GM19452 (cell line): ENCODE measurements around the gene UPK3B.
"Not testable (repeated sequence)": the region's sequence is repeated elsewhere in the genome, so short reads cannot be mapped to it uniquely, and the experiment has no call there.

ENCODE experiments used
- ATAC-seq: cut with Tn5 transposase; IDR thresholded peaks from one replicate; pipeline ENCODE4 v1.9.1; 2021; ENCODE audit not compliant: unreplicated experiment

UPK3B gene

DNA sequence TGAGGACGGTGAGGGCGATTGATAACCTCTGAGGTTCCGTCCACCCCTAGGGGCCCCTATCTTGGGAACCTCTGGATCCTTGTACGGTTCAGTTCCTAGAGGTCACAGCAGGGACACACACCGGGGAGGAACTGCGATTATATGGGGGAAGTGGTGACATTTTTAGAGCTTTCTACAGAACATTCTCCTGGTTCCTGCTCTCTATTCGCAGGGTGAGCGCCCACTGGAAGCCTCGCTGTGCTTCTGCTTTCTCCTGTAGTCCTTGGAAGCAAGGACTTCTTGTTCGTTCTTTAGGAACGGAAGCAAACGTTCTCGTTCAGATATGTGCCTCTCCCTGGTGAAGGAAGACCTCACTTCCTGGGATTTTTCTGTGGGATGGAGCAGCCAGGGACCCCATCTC is 22.4 kb upstream of the UPK3B start:
- not testable (repeated sequence) for ATAC-seq

DNA sequence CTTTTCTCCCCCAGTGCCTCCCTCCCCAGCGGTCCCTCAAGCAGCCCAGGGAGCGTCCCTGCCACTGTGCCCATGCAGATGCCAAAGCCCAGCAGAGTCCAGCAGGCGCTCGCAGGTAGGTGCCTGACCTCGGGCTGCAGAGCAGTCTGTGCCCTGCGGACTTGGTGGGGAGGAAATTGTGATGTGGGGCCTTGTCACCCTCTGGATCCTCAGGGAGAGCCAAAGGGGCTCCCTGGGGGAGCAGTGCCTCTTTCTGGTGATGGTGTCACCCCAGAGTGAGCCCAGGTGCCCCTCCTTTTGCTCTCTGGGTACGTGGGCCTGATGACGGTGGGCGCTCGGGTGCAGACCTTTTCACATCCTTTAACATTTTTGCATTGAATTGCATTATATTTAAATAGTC is 18.2 kb upstream of the UPK3B start:
- not testable (repeated sequence) for ATAC-seq

DNA sequence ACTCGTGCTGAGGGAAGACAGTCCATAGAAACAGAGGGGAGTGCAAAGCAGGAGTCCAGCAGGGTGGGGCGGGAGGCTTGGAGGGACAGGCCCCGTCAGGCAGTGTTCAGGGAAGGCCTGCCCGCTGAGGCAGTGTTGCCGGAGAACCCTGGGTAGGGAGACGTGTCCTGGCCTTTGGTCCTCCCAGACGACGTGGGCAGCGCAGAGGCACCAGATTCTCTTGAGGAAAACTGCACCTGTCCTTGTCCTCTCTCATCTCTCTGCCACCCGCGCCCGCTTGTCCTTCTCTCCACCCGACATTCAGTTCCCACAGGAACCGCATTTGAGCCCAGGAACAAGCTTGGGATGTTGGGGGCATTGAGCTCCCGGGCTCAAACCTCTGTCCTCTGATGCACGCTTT is 14.6 kb upstream of the UPK3B start:
- ATAC-seq, result not testable (repeated sequence)

DNA sequence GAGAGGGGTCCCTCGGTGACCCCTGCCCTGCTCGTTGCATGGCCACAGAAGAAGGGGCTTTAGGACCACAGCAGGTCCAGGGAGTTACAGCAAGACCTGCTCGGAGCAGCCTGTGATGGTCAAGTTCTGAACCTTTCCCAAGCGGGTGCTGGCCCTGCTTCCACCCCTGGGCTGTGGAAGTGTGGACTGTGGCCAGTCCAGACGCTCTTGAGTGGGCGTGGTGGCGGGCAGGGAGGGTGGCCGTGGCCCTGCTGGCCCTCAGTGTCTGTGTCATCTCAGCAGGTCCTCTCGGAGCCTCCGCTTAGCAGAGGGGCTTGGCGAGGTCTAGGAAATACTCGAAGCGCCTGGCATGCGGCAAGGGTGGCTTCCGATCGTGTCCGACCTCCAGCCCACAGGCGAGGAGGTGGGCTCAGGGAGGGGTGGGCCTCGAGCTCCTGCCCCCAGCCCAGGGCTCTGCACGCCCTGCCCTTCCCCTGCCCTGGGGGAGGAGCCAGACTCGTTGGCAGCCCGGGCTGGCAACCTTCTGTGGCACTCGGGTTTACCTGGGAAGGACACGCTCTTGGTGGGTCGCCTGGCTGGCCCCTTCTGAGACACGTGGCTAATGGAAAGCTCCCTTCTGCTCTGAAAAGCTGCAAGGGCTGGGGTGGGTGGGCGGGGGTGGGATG is 12.3 kb upstream of the UPK3B start:
- not testable (repeated sequence) for ATAC-seq

DNA sequence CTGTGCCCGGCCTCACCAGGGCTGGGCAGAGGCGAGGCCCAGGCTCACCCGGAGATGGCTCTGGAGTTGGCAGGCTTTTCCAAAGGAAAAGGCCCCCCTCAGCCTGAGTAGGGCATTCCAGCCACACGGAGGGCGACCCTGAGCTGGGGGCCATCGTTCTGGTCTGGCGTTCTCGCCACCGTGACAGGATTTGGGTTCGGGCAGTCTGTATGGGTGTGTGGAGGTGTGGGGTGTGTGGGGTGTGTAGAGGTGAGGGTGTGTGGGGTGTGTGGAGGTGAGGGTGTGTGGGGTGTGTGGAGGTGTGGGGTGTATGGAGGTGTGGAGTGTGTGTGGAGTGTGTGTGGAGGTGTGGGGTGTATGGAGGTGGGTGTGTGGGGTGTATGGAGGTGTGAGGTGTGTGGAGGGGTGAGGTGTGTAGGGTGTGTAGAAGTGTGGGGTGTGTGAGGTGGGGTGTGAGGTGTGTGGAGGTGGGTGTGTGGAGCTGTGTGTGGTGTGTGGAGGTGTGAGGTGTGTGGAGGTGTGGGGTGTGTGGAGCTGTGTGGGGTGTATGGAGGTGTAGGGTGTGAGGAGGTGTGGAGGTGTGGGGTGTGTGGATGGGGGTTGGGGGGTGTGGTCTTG is 11.7 kb upstream of the UPK3B start:
- not testable (repeated sequence) for ATAC-seq

- ATAC-seq, result not testable (repeated sequence)
Observed at GRCh38 chr7:76499201-76499923, 11.0 kb upstream of the UPK3B start.

- ATAC-seq, result not testable (repeated sequence)
Observed at GRCh38 chr7:76499924-76500241, 10.5 kb upstream of the UPK3B start.

DNA sequence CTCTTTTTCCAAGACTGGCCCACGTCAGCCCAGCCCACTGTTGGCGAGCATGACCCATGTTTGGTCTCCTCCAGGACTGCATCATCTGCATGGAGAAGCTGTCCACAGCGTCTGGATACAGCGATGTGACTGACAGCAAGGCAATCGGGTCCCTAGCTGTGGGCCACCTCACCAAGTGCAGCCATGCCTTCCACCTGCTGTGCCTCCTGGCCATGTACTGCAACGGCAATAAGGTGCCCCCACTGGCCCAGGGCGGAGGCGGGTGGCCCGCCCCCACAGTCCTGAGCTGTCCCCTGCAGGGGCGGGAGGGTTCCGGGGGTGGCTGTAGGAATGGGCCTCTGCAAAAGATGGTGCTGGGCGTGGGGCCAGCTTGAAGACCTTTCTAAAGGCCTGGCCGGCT is 8.1 kb upstream of the UPK3B start:
- ATAC-seq, result not testable (repeated sequence)

DNA sequence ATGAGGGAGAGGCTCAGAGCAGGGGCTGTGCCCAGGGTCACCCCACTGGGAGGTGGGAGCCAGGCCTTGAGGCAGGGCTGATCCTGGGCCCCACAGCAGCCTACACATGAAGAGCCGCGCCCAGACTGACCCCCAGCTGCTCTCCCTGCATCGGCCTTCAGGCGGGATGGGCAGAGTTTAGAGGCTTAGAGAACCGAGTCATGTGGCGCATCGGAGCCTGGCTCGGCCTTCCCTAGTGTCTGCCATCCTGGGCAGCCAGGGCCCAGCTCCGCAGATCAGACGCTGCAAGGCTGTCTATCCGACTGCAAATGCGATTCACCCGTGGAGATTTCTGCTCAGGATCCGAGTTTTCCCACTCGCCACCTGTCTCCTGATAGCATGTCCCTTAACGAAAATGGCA is 7.5 kb upstream of the UPK3B start:
- ATAC-seq, result not testable (repeated sequence)

- ATAC-seq, result not testable (repeated sequence)
Observed at GRCh38 chr7:76503244-76503643, 7.1 kb upstream of the UPK3B start.

- ATAC-seq, result not testable (repeated sequence)
Observed at GRCh38 chr7:76504351-76505167, 5.8 kb upstream of the UPK3B start.

- ATAC-seq, result no peak
Observed at GRCh38 chr7:76505168-76506080, 4.9 kb upstream of the UPK3B start.

DNA sequence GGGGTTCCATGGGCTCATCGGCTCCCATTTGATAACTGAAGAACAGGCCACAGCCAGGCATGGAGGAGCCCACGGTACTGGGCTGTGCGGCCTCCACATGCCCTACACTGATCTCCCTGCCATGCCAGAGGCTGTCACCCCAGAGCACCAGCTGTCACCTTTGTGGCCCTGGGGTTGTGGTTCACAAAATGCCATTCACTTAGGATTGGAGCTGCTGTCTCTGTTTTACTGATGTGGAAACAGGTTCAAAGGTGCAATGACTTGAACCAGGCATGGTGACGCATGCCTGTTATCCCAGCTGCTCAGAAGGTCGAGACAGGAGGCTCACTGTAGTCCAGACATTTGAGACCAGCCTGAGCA is 4.3 kb upstream of the UPK3B start:
- no peak for ATAC-seq

DNA sequence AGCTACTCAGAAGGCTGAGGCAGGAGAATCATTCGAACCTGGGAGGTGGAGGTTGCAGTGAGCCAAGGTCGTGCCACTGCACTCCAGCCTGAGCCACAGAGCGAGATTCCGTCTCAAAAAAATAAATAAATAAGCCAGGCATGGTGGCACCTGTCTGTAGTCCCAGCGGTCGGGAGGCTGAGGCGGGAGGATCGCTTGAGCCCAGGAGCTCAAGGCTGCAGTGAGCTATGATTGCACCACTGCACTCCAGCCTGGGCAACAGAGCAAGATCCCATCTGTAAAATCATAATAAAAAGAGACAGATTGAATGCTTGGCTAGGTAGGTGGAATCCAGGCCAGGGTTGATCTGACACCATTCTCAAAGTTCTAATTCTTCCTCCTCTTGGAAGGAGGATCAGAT is 3.7 kb upstream of the UPK3B start:
- not testable (repeated sequence) for ATAC-seq

- ATAC-seq, result no peak
Observed at GRCh38 chr7:76507723-76508406, 2.5 kb upstream of the UPK3B start.

DNA sequence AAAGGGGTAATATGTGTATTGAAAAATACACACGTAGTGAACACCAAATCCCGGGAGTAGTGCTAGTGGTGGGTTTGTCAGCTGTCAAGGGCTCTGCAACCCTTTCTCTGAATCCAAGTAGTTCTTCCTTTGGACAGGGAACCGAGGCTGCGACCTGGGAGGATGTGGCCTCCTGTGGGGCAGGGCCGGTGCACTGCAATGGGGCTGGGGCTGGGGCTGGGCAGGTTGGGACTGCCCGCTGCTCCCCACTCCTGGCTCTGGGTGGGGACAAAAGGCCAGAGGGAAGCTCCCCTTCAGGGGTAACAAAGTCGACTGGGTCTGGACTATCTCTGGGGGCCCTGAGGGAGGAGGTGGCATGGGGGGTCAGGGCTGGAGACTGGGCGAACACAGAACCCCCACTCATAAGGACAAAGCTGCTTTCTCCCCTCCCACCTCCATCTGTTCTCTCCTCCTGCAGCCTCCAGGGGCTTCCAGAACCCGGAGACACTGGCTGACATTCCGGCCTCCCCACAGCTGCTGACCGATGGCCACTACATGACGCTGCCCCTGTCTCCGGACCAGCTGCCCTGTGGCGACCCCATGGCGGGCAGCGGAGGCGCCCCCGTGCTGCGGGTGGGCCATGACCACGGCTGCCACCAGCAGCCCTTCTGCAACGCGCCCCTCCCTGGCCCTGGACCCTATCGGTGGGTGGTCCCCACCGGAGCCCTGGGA is 1.0 kb downstream of the UPK3B start:
- ATAC-seq, result not testable (repeated sequence)

- not testable (repeated sequence) for ATAC-seq
Observed at GRCh38 chr7:76511911-76512885, 1.8 kb downstream of the UPK3B start.
